ENCODE data around the gene TRIM75.
"Not testable (repeated sequence)": the region's sequence is repeated elsewhere in the genome, so short reads cannot be mapped to it uniquely, and the experiment has no call there.

The TRIM75 gene

DNA sequence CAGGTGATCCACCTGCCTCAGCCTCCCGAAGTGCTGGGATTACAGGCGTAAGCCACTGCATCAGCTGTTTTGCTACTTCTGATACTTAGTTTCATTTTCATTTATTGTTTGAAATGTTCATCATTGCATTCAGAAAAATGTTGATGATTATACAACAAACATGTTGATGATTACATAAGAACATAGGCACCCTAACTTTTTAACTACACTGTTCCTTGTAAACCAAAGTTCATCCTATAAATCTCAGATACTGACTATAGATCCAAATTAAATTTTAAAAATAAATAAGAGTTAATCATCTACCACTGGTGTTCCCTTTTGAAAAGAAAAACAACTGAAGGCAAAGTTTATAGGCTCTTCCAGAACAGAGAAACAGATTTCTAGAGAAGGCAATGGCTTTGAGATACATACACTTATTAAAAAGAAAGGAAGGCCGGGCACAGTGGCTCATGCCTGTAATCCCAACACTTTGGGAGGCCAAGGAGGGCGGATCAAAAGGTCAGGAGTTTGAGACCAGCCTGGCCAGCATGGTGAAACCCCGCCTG is 23.4 kb downstream of the TRIM75 start:
- Histone ChIP-seq H3K27me3 (ENCODE audit: control insufficient read depth, insufficient read depth, low read length) (no peaks in the 10 kb centered on the region), H3K9me3 (ENCODE audit: control insufficient read depth, insufficient read depth, low read length) (no peaks in the 10 kb centered on the region), H3K27ac (ENCODE audit: low read length) (no peak overlapping the region), H3K4me3 (ENCODE audit: low read length) (no peak overlapping the region), H3K36me3 (ENCODE audit: control insufficient read depth, insufficient read depth, low read length) (peaks cover 2% of the 10 kb centered on the region; the same call in 1 of the 2 replicates), H3K4me1 (ENCODE audit: control insufficient read depth, insufficient read depth, low read length) (no peaks in the 10 kb centered on the region)
- no peak for DNase-seq (ENCODE audit: low read depth, low spot score)
- WGBS (ENCODE audit: insufficient coverage, insufficient read length) = no CpG with 5 or more reads among the region's 5 CpGs

DNA sequence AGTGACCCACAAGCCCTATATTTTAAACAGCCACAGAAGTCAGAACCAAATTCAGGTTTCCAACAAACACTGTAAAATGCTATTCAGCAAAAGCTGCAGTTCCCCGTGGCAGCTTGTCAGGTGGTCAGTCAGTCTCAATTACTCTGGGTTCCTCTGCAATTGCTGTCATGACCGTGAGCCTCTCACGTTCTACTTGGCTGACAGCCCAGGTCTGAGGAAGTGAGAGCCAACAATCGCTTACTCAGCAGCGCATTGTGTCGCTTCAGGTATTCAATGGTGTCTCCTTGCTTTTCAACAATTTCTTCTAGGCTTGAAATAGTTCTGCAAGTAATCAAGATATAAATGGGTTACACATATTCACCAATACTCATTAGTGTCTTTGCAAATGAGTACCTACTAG is 25.8 kb downstream of the TRIM75 start:
- DNase-seq (ENCODE audit: low read depth, low spot score) = no peak

DNA sequence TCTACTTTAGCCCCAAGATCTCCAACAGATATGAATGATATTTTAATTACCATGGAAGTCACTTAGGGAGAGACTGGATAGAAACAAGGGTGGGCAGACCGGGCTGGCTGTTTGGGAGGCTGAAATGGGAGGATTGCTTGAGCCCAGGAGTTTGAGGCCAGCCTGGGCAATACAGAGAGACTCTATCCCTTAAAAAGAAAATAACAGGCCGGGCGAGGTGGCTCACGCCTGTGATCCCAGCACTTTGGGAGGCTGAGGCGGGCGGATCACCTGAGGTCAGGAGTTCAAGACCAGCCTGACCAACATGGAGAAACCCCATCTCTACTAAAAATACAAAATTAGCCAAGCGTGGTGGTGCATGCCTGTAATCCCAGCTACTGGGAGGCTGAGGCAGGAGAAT is 31.1 kb downstream of the TRIM75 start:
- DNase-seq (ENCODE audit: low read depth, low spot score) = not testable (repeated sequence)

More for the DNA sequence above, 25.8 kb downstream of the TRIM75 start:
- no peaks in the 10 kb centered on the region for H3K4me1 ChIP-seq (ENCODE audit: control insufficient read depth, insufficient read depth, low read length)
- H3K27me3 ChIP-seq (ENCODE audit: control insufficient read depth, insufficient read depth, low read length) = no peaks in the 10 kb centered on the region
- H3K36me3 ChIP-seq (ENCODE audit: control insufficient read depth, insufficient read depth, low read length) = peaks cover 2% of the 10 kb centered on the region; the same call in 1 of the 2 replicates
- no peak overlapping the region for H3K27ac ChIP-seq (ENCODE audit: low read length)
- H3K4me3 ChIP-seq (ENCODE audit: low read length) = no peak overlapping the region
- no peaks in the 10 kb centered on the region for H3K9me3 ChIP-seq (ENCODE audit: control insufficient read depth, insufficient read depth, low read length)
- no CpG with 5 or more reads among the region's 6 CpGs for WGBS (ENCODE audit: insufficient coverage, insufficient read length)

DNA sequence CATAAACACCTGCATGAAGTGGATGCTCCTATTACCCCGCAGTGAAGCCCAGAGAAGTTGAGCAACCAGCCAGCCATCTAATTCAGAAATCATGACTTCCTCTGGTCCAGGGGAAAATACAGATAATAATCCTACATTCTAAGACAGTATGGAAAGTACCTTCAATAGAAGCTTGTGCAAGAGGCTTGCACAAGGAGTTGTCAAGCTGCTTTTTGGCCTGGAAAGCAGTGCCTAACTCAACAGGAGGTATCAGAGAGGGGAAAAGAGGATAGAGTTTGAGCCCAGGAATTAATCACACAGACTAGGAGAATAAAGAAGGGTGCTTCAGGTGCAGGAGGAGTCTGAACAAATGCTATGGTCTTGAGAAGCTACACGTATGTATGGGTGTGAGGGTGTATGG is 32.3 kb downstream of the TRIM75 start:
- no peaks in the 10 kb centered on the region for H3K9me3 ChIP-seq (ENCODE audit: control insufficient read depth, insufficient read depth, low read length)
- no peak for DNase-seq (ENCODE audit: low read depth, low spot score)
- peaks cover 4% of the 10 kb centered on the region; the same call in 1 of the 2 replicates for H3K36me3 ChIP-seq (ENCODE audit: control insufficient read depth, insufficient read depth, low read length)
- H3K27ac ChIP-seq (ENCODE audit: low read length) = no peak overlapping the region
- WGBS (ENCODE audit: insufficient coverage, insufficient read length) = no CpG with 5 or more reads among the region's 2 CpGs
- H3K4me3 ChIP-seq (ENCODE audit: low read length) = no peak overlapping the region
- no peaks in the 10 kb centered on the region for H3K4me1 ChIP-seq (ENCODE audit: control insufficient read depth, insufficient read depth, low read length)
- no peaks in the 10 kb centered on the region for H3K27me3 ChIP-seq (ENCODE audit: control insufficient read depth, insufficient read depth, low read length)

More for the DNA sequence above, 31.1 kb downstream of the TRIM75 start:
- not testable (repeated sequence) for H3K4me1 ChIP-seq (ENCODE audit: control insufficient read depth, insufficient read depth, low read length); H3K36me3 ChIP-seq (ENCODE audit: control insufficient read depth, insufficient read depth, low read length); H3K9me3 ChIP-seq (ENCODE audit: control insufficient read depth, insufficient read depth, low read length); H3K4me3 ChIP-seq (ENCODE audit: low read length); H3K27ac ChIP-seq (ENCODE audit: low read length); H3K27me3 ChIP-seq (ENCODE audit: control insufficient read depth, insufficient read depth, low read length)
- no CpG with 5 or more reads among the region's 7 CpGs for WGBS (ENCODE audit: insufficient coverage, insufficient read length)

DNA sequence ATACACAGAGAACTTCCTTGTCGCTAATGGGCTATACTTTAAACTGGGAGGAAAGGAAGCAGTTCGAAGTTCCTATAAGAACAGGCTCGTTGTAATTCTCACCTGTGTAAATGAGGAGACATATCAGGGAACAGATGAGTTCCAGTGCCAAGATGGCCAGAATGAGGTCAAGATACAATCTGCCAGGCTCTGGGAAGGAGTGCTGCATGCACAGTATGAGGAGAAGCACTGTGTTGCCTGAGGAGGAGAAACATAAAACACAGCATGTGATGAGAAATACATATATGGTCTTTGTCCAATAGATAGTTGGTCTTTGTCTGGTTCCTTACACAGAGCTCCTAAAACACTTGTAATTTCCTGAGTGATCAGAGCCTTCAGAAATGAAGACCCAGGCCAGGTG is 34.7 kb downstream of the TRIM75 start:
- Histone ChIP-seq H3K4me3 (ENCODE audit: low read length) (no peak overlapping the region), H3K4me1 (ENCODE audit: control insufficient read depth, insufficient read depth, low read length) (no peaks in the 10 kb centered on the region), H3K9me3 (ENCODE audit: control insufficient read depth, insufficient read depth, low read length) (no peaks in the 10 kb centered on the region), H3K27me3 (ENCODE audit: control insufficient read depth, insufficient read depth, low read length) (no peaks in the 10 kb centered on the region), H3K27ac (ENCODE audit: low read length) (no peak overlapping the region), H3K36me3 (ENCODE audit: control insufficient read depth, insufficient read depth, low read length) (peaks cover 4% of the 10 kb centered on the region; the same call in 1 of the 2 replicates)
- DNase-seq (ENCODE audit: low read depth, low spot score) = no peak
- no CpG with 5 or more reads among the region's 3 CpGs for WGBS (ENCODE audit: insufficient coverage, insufficient read length)

DNA sequence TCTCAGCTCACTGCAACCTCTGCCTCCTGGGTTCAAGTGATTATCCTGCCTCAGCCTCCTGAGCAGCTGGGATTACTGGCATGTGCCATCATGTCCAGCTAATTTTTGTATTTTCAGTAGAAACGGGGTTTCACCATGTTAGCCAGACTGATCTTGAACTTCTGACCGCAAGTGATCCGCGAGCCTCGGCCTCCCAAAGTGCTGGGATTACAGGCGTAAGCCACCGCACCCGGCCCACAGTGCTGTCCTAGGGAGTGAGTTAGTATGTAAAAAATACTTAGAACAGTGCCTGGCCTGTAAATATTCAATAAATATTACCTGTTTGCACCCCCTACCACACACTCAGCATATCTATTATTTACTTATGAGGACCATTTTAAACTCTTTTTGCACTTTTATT is 38.5 kb downstream of the TRIM75 start:
- not testable (repeated sequence) for H3K4me1 ChIP-seq (ENCODE audit: control insufficient read depth, insufficient read depth, low read length); H3K36me3 ChIP-seq (ENCODE audit: control insufficient read depth, insufficient read depth, low read length); H3K27ac ChIP-seq (ENCODE audit: low read length); H3K9me3 ChIP-seq (ENCODE audit: control insufficient read depth, insufficient read depth, low read length); H3K27me3 ChIP-seq (ENCODE audit: control insufficient read depth, insufficient read depth, low read length); H3K4me3 ChIP-seq (ENCODE audit: low read length); DNase-seq (ENCODE audit: low read depth, low spot score)
- no CpG with 5 or more reads among the region's 8 CpGs for WGBS (ENCODE audit: insufficient coverage, insufficient read length)

DNA sequence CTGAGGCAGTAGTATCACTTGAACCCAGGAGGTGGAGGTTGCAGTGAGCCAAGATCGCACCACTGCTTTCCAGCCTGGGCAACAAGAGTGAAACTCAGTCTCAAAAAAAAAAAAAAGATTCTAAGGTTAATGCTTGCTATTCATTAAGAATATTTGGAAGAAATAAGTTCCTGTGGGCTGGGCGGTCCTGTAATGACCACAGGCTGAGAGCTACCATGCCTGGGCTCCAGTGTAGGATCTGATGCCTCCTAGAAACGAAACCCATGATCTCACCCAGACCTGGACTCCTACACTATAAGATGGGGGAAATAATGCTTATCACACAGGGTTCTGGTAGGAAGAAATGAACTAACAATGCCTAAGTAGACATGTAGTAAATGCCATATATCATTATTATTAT is 41.2 kb downstream of the TRIM75 start:
- DNase-seq (ENCODE audit: low read depth, low spot score) = no peak
- Histone ChIP-seq H3K27ac (ENCODE audit: low read length) (no peak overlapping the region), H3K9me3 (ENCODE audit: control insufficient read depth, insufficient read depth, low read length) (no peaks in the 10 kb centered on the region), H3K27me3 (ENCODE audit: control insufficient read depth, insufficient read depth, low read length) (no peaks in the 10 kb centered on the region), H3K4me1 (ENCODE audit: control insufficient read depth, insufficient read depth, low read length) (no peaks in the 10 kb centered on the region), H3K36me3 (ENCODE audit: control insufficient read depth, insufficient read depth, low read length) (0 out of 2 replicates have a peak, but pooled peaks cover 2% of the 10 kb centered on the region), H3K4me3 (ENCODE audit: low read length) (no peak overlapping the region)
- WGBS (ENCODE audit: insufficient coverage, insufficient read length) = no CpG with 5 or more reads among the region's 3 CpGs

DNA sequence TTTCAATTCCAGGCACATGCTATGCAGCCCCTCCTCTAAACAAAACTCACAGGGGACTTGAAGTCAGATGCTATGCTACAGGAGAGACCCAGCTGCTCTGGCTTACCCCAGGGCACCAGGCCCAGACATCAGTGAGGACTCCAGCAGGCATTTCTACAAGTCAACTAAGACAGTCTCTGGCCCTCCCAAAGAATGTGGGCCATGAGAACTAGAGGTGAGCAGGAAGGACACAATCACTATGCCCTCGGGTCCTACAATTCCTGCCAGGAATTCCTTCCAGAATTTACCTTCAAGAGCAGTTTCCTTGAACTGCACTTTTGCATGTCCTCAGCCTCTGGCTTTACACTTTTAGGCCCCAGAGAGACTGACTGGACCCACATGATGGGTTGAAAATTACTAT is 41.6 kb downstream of the TRIM75 start:
- H3K27ac ChIP-seq (ENCODE audit: low read length) = no peak overlapping the region
- H3K4me3 ChIP-seq (ENCODE audit: low read length) = no peak overlapping the region
- WGBS (ENCODE audit: insufficient coverage, insufficient read length) = no CpG with 5 or more reads among the region's 1 CpG
- no peaks in the 10 kb centered on the region for H3K9me3 ChIP-seq (ENCODE audit: control insufficient read depth, insufficient read depth, low read length)
- H3K4me1 ChIP-seq (ENCODE audit: control insufficient read depth, insufficient read depth, low read length) = no peaks in the 10 kb centered on the region
- no peak for DNase-seq (ENCODE audit: low read depth, low spot score)
- H3K27me3 ChIP-seq (ENCODE audit: control insufficient read depth, insufficient read depth, low read length) = no peaks in the 10 kb centered on the region
- 0 out of 2 replicates have a peak, but pooled peaks cover 2% of the 10 kb centered on the region for H3K36me3 ChIP-seq (ENCODE audit: control insufficient read depth, insufficient read depth, low read length)

DNA sequence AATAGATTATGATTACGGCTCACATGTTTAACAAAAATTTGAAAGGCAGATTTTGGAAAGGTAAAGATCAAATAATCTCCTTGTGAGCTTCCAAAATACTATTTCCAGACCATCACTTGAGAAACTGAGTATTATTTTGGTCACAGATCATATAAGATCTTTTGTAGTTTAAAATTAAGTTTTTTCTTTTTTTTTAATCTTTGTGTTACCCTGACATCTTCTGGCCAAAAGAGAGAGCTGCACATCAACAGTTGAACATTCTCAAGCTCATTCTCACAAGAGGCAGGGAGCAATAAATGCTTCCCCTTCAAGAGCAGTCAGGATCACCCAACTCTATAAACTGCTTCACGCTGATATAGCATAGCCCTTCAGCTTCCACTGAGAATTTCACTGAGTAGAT is 43.1 kb downstream of the TRIM75 start:
- no peaks in the 10 kb centered on the region for H3K27me3 ChIP-seq (ENCODE audit: control insufficient read depth, insufficient read depth, low read length)
- H3K4me1 ChIP-seq (ENCODE audit: control insufficient read depth, insufficient read depth, low read length) = no peaks in the 10 kb centered on the region
- H3K9me3 ChIP-seq (ENCODE audit: control insufficient read depth, insufficient read depth, low read length) = no peaks in the 10 kb centered on the region
- H3K27ac ChIP-seq (ENCODE audit: low read length) = no peak overlapping the region
- H3K4me3 ChIP-seq (ENCODE audit: low read length) = no peak overlapping the region
- H3K36me3 ChIP-seq (ENCODE audit: control insufficient read depth, insufficient read depth, low read length) = 0 out of 2 replicates have a peak, but pooled peaks cover 4% of the 10 kb centered on the region
- no CpG with 5 or more reads among the region's 2 CpGs for WGBS (ENCODE audit: insufficient coverage, insufficient read length)
- DNase-seq (ENCODE audit: low read depth, low spot score) = no peak

DNA sequence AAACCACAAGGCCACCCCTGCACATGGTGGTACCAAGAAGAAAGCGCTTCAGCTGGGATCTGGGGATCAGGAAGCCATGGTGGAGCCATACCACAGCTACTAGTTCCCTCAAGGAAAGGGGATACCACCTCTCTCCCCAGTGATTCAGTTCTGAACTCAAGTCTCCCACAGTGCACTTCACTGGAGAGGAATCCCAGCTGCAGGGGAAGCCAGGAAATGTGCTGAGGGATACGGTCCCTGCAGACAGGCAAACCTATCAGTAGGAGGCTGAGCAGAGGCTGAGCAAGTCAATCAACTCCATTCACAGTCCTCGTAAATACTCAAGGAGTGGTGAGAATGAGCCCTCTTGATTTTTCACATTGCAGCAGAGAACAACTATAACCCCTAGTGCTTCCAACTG is 48.0 kb downstream of the TRIM75 start:
- no peak overlapping the region for H3K27ac ChIP-seq (ENCODE audit: low read length)
- no peak overlapping the region for H3K4me3 ChIP-seq (ENCODE audit: low read length)
- 0 out of 2 replicates have a peak, but pooled peaks cover 5% of the 10 kb centered on the region for H3K36me3 ChIP-seq (ENCODE audit: control insufficient read depth, insufficient read depth, low read length)
- no peaks in the 10 kb centered on the region for H3K4me1 ChIP-seq (ENCODE audit: control insufficient read depth, insufficient read depth, low read length)
- H3K9me3 ChIP-seq (ENCODE audit: control insufficient read depth, insufficient read depth, low read length) = no peaks in the 10 kb centered on the region
- no peaks in the 10 kb centered on the region for H3K27me3 ChIP-seq (ENCODE audit: control insufficient read depth, insufficient read depth, low read length)
- WGBS (ENCODE audit: insufficient coverage, insufficient read length) = no CpG with 5 or more reads among the region's 3 CpGs
- no peak for DNase-seq (ENCODE audit: low read depth, low spot score)

DNA sequence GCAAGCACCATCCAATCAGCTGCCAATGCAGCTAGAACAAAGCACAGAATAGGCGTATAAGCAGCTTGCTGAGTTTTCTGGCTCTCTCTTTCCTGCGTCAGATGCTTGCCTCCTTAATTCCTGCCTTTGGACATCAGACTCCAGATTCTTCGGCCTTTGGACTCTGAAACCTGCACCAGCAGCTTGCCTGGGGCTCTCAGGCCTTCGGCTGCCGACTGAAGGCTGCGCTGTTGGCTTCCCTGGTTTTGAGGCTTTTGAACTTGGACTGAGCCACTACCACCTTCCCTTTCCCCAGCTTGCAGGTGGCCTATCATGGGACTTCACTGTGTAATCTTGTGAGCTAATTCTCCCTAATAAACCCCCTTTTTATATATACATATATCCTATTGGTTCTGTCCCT is 52.9 kb downstream of the TRIM75 start:
- Histone ChIP-seq H3K27me3 (ENCODE audit: control insufficient read depth, insufficient read depth, low read length) (no peaks in the 10 kb centered on the region), H3K27ac (ENCODE audit: low read length) (no peak overlapping the region), H3K4me1 (ENCODE audit: control insufficient read depth, insufficient read depth, low read length) (no peaks in the 10 kb centered on the region), H3K36me3 (ENCODE audit: control insufficient read depth, insufficient read depth, low read length) (0 out of 2 replicates have a peak, but pooled peaks cover 3% of the 10 kb centered on the region), H3K9me3 (ENCODE audit: control insufficient read depth, insufficient read depth, low read length) (no peaks in the 10 kb centered on the region), H3K4me3 (ENCODE audit: low read length) (no peak overlapping the region)
- DNase-seq (ENCODE audit: low read depth, low spot score) = no peak
- WGBS (ENCODE audit: insufficient coverage, insufficient read length) = no CpG with 5 or more reads among the region's 6 CpGs

Measured in iPS DF 6.9 (cell line).